ENCODE measurements around the gene SLC17A2.
"Not testable (repeated sequence)": the region's sequence is repeated elsewhere in the genome, so short reads cannot be mapped to it uniquely, and the experiment has no call there.

The SLC17A2 gene

GRCh38 chr6:25951296-25952032 is 21.0 kb upstream of the SLC17A2 start:
- DNase-seq (ENCODE audit: low read depth), result no peak

GRCh38 chr6:25950297-25950696 is 19.8 kb upstream of the SLC17A2 start:
- no peak for DNase-seq (ENCODE audit: low read depth)

GRCh38 chr6:25949695-25950094 is 19.2 kb upstream of the SLC17A2 start:
- no peak for DNase-seq (ENCODE audit: low read depth)

- DNase-seq (ENCODE audit: low read depth), result not testable (repeated sequence)
Observed at GRCh38 chr6:25947492-25947891, 17.0 kb upstream of the SLC17A2 start.

GRCh38 chr6:25946631-25947030 is 16.1 kb upstream of the SLC17A2 start:
- no peak for DNase-seq (ENCODE audit: low read depth)

- not testable (repeated sequence) for DNase-seq (ENCODE audit: low read depth)
Observed at GRCh38 chr6:25945738-25946137, 15.2 kb upstream of the SLC17A2 start.

- no peak for DNase-seq (ENCODE audit: low read depth)
Observed at GRCh38 chr6:25944688-25945574, 14.4 kb upstream of the SLC17A2 start.

- no peak for DNase-seq (ENCODE audit: low read depth)
Observed at GRCh38 chr6:25943887-25944286, 13.4 kb upstream of the SLC17A2 start.

GRCh38 chr6:25942561-25943147 is 12.2 kb upstream of the SLC17A2 start:
- no peak for DNase-seq (ENCODE audit: low read depth)

GRCh38 chr6:25939593-25939992 is 9.1 kb upstream of the SLC17A2 start:
- no peak for DNase-seq (ENCODE audit: low read depth)

- no peak for DNase-seq (ENCODE audit: low read depth)
Observed at GRCh38 chr6:25935953-25936352, 5.5 kb upstream of the SLC17A2 start.

GRCh38 chr6:25934735-25935313 is 4.3 kb upstream of the SLC17A2 start:
- DNase-seq (ENCODE audit: low read depth), result no peak

- no peak for DNase-seq (ENCODE audit: low read depth)
Observed at GRCh38 chr6:25934156-25934555, 3.7 kb upstream of the SLC17A2 start.

- no peak for DNase-seq (ENCODE audit: low read depth)
Observed at GRCh38 chr6:25931411-25931709, 869 bp upstream of the SLC17A2 start.

GRCh38 chr6:25929785-25930184 is 706 bp downstream of the SLC17A2 start:
- DNase-seq (ENCODE audit: low read depth), result not testable (repeated sequence)

GRCh38 chr6:25928562-25929324 is 1.7 kb downstream of the SLC17A2 start:
- DNase-seq (ENCODE audit: low read depth), result no peak

- DNase-seq (ENCODE audit: low read depth), result no peak
Observed at GRCh38 chr6:25927756-25928216, 2.7 kb downstream of the SLC17A2 start.

- no peak for DNase-seq (ENCODE audit: low read depth)
Observed at GRCh38 chr6:25927178-25927577, 3.3 kb downstream of the SLC17A2 start.

- no peak for DNase-seq (ENCODE audit: low read depth)
Observed at GRCh38 chr6:25925876-25926275, 4.6 kb downstream of the SLC17A2 start.

- no peak for DNase-seq (ENCODE audit: low read depth)
Observed at GRCh38 chr6:25922301-25922700, 8.2 kb downstream of the SLC17A2 start.

GRCh38 chr6:25921525-25922203 is 8.8 kb downstream of the SLC17A2 start:
- no peak for DNase-seq (ENCODE audit: low read depth)

All from activated T-cell treated with anti-CD3 and anti-CD28 coated beads for 24 hours (primary cell).